Stimulated activated CD4-positive, alpha-beta T cell treated with anti-CD3 and anti-CD28 coated beads, Interleukin-1b, Interleukin-23, amount 100 ng/mL, for 1 hour (primary cell): ENCODE measurements around the gene FHIP2A.
"Not testable (repeated sequence)": the region's sequence is repeated elsewhere in the genome, so short reads cannot be mapped to it uniquely, and the experiment has no call there.

Experiments used
- DNase-seq, 2 donors: peaks; one replicate each; pipeline ENCODE4 v3.0.0-alpha.2; 2020; ENCODE audit warnings: low read depth in 2 of 2

Gene FHIP2A

GRCh38 chr10:114821293-114821914, at the start of gene FHIP2A:
TSS of gene FHIP2A (plus strand) at chr10:114821780. CDS start at chr10:114822079, 299 bp downstream.
- peak; percentile 50 to 79 for DNase-seq

- no peak for DNase-seq
Observed at GRCh38 chr10:114772496-114773196, 48.9 kb upstream of the FHIP2A start.

GRCh38 chr10:114773197-114773532, 48.4 kb upstream of the FHIP2A start:
- DNase-seq = no peak

GRCh38 chr10:114775082-114775481, 46.5 kb upstream of the FHIP2A start:
- not testable (repeated sequence) for DNase-seq

GRCh38 chr10:114777415-114777814, 44.2 kb upstream of the FHIP2A start:
- DNase-seq = no peak

GRCh38 chr10:114779803-114780576, 41.6 kb upstream of the FHIP2A start:
- DNase-seq = no peak

- no peak for DNase-seq
Observed at GRCh38 chr10:114780577-114781184, 40.9 kb upstream of the FHIP2A start.

GRCh38 chr10:114782666-114783065, 38.9 kb upstream of the FHIP2A start:
- DNase-seq = no peak

- no peak for DNase-seq
Observed at GRCh38 chr10:114783686-114784085, 37.9 kb upstream of the FHIP2A start.

- not testable (repeated sequence) for DNase-seq
Observed at GRCh38 chr10:114786492-114786891, 35.1 kb upstream of the FHIP2A start.

- DNase-seq = not testable (repeated sequence)
Observed at GRCh38 chr10:114787131-114787530, 34.4 kb upstream of the FHIP2A start.

GRCh38 chr10:114791768-114792167, 29.8 kb upstream of the FHIP2A start:
- DNase-seq = no peak

- DNase-seq = no peak
Observed at GRCh38 chr10:114795039-114795438, 26.5 kb upstream of the FHIP2A start.

- no peak for DNase-seq
Observed at GRCh38 chr10:114800361-114800760, 21.2 kb upstream of the FHIP2A start.

GRCh38 chr10:114801411-114801813, 20.2 kb upstream of the FHIP2A start:
- no peak for DNase-seq

- no peak for DNase-seq
Observed at GRCh38 chr10:114802177-114802576, 19.4 kb upstream of the FHIP2A start.

GRCh38 chr10:114806562-114807391, 14.8 kb upstream of the FHIP2A start:
- DNase-seq = no peak

GRCh38 chr10:114808982-114809381, 12.6 kb upstream of the FHIP2A start:
- DNase-seq = no peak

GRCh38 chr10:114810926-114811325, 10.7 kb upstream of the FHIP2A start:
- DNase-seq = no peak

GRCh38 chr10:114811862-114812261, 9.7 kb upstream of the FHIP2A start:
- DNase-seq = no peak

GRCh38 chr10:114815791-114816190, 5.8 kb upstream of the FHIP2A start:
- DNase-seq = no peak
